Esophagus muscularis mucosa (tissue), 2 donors: ENCODE results near the gene SYNPO2.

Experiments used
- EP300 ChIP-seq: sonication (generic); formaldehyde crosslinking; IDR thresholded peaks from one replicate; pipeline ENCODE4 v1.6.1; 2017; ENCODE audit warnings: antibody characterized with exemption
- POLR2A ChIP-seq: fragments of 450-650 bp; IDR thresholded peaks from one replicate; pipeline ENCODE4 v1.6.1; 2017; ENCODE audit warnings: antibody characterized with exemption, moderate library complexity, mild to moderate bottlenecking, low read depth

DNA sequence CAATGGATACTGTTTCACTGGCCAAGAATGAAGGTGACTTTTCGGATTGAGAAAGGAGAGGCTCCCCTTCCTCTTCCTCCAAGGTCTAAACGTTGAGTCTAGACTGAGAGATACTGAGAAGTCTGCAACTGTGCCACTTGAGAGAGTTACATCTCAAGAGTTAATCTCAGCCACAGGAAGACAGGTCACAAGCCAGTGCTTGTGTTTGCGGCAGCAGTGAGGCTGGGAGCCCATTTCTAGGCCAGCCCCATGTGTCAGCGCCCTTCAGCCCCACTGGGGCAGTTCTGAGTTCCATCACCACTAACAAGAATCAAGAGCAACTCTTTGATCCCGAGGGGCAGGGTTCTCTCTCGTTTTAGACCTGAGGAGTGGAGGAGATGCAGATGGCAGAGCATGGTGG, 45.4 kb upstream of the SYNPO2 start:
- TF ChIP-seq POLR2A (no peak), EP300 (no peak)
